Right ventricle myocardium inferior (tissue), 1 donor: Measurements from ENCODE around the gene SLX9. TPM values are rescaled to one million over a fixed set of nuclear protein-coding genes. Genes with fewer than 3 reads are reported as not detected.
A peak's percentile ranks its signal among the peaks of the same experiment; 100 is the strongest.
"Not testable (repeated sequence)": the region's sequence is repeated elsewhere in the genome, so short reads cannot be mapped to it uniquely, and the experiment has no call there.

Source experiments
- ATAC-seq: fragments of 200-7000 bp; cut with Tn5 transposase; one replicate; pipeline ENCODE4 v1.9.1; 2020; ENCODE audit warnings: mild to moderate bottlenecking, moderate library complexity
- DNase-seq: peaks from one replicate; pipeline ENCODE4 v3.0.0; 2021; ENCODE audit errors: missing footprints
- intact Hi-C: fragments of 100-400 bp; cut with DNase I; formaldehyde crosslinking; loops from one replicate; pipeline ENCODE4 v1.11.0; 2022
- total RNA-seq: library from RNA; stranded (reverse); fragmentation: NEBNext Ultra II Directional; extraction: Animal tissue kit (Norgen Biotek cat#: 25700); gene quantifications from one replicate; pipeline ENCODE4 v1.2.1, GENCODE V29; 2021
- donor health status: DM: no; HTN: yes; CAD: no; lungs with severe emphysema.

Gene SLX9
- total RNA-seq, 1 donor from 2014 or later = 66.5 TPM

GRCh38 chr21:44926331-44927101 lies 13.3 kb upstream of the SLX9 start:
- no peak for DNase-seq
- intact Hi-C loops = no loop called here
- ATAC-seq = no peak

GRCh38 chr21:44927259-44927586 lies 12.6 kb upstream of the SLX9 start:
- no peak for DNase-seq
- ATAC-seq = no peak
- intact Hi-C loops = no loop called here

- peak; percentile 83 for DNase-seq
- ATAC-seq = peak; percentile 13
- intact Hi-C loops = no loop called here
Measured at GRCh38 chr21:44927587-44928461, 12.0 kb upstream of the SLX9 start.

GRCh38 chr21:44928500-44929241 lies 11.2 kb upstream of the SLX9 start:
- ATAC-seq, DNase-seq, intact Hi-C loops: not testable (repeated sequence)

- DNase-seq (no peak), ATAC-seq (no peak)
- intact Hi-C loops = no loop called here
Measured at GRCh38 chr21:44929242-44929798, 10.5 kb upstream of the SLX9 start.

- intact Hi-C loops = loop anchor here (5.0 kb wide), 1 partner anchor 128 kb away; the partner anchor contains the start of gene UBE2G2
- ATAC-seq (no peak), DNase-seq (no peak)
Measured at GRCh38 chr21:44929799-44930542, 9.9 kb upstream of the SLX9 start.

GRCh38 chr21:44930543-44930981 lies 9.3 kb upstream of the SLX9 start:
- DNase-seq (peak; percentile 73), ATAC-seq (no peak)
- intact Hi-C loops = loop anchor here (5.0 kb wide), 1 partner anchor 128 kb away; the partner anchor contains the start of gene UBE2G2

GRCh38 chr21:44931137-44931500 lies 8.7 kb upstream of the SLX9 start:
- intact Hi-C loops = loop anchor here (5.0 kb wide), 1 partner anchor 129 kb away; the partner anchor contains the start of gene UBE2G2
- ATAC-seq (no peak), DNase-seq (peak; percentile 79)

GRCh38 chr21:44931501-44932407 lies 8.1 kb upstream of the SLX9 start:
- intact Hi-C loops = loop anchor here (1.0 to 5.0 kb wide), 2 partner anchors 39 to 129 kb away; partner anchors contain the start of gene UBE2G2
- ATAC-seq (no peak), DNase-seq (peak; percentile 77)

- peak; percentile 46 for ATAC-seq
- peak; percentile 85 for DNase-seq
- intact Hi-C loops = loop anchor here (1.0 to 5.0 kb wide), 2 partner anchors 40 to 130 kb away; partner anchors contain the start of gene UBE2G2
Measured at GRCh38 chr21:44932408-44933181, 7.2 kb upstream of the SLX9 start.

GRCh38 chr21:44933199-44933917 lies 6.5 kb upstream of the SLX9 start:
- DNase-seq (no peak), ATAC-seq (no peak)
- intact Hi-C loops = loop anchor here (5.0 kb wide), 1 partner anchor 131 kb away; the partner anchor contains the start of gene UBE2G2

GRCh38 chr21:44933918-44934260 lies 5.9 kb upstream of the SLX9 start:
- intact Hi-C loops = loop anchor here (5.0 kb wide), 1 partner anchor 132 kb away; the partner anchor contains the start of gene UBE2G2
- DNase-seq = no peak
- no peak for ATAC-seq

- DNase-seq = no peak
- intact Hi-C loops = loop anchor here (5.0 kb wide), 1 partner anchor 132 kb away; the partner anchor contains the start of gene UBE2G2
- no peak for ATAC-seq
Measured at GRCh38 chr21:44934276-44934675, 5.6 kb upstream of the SLX9 start.

GRCh38 chr21:44934797-44935532 lies 4.9 kb upstream of the SLX9 start:
- DNase-seq = no peak
- no peak for ATAC-seq
- intact Hi-C loops = loop anchor here (5.0 kb wide), 2 partner anchors 118 to 133 kb away; partner anchors contain the start of genes SUMO3 and UBE2G2

GRCh38 chr21:44935533-44935927 lies 4.3 kb upstream of the SLX9 start:
- intact Hi-C loops = loop anchor here (5.0 kb wide), 1 partner anchor 118 kb away; the partner anchor contains the start of gene SUMO3
- ATAC-seq (no peak), DNase-seq (no peak)
